ENCODE measurements around the gene SUN1. TPM values are rescaled to one million over a fixed set of nuclear protein-coding genes. Genes with fewer than 3 reads are reported as not detected.
A peak's percentile ranks its signal among the peaks of the same experiment; 100 is the strongest.
"Not testable (repeated sequence)": the region's sequence is repeated elsewhere in the genome, so short reads cannot be mapped to it uniquely, and the experiment has no call there.

Gene SUN1
- total RNA-seq, 1 donor from 2014 or later = 183 TPM

- intact Hi-C loops (cut with micrococcal nuclease) = no loop called here
- Histone ChIP-seq H3K4me1 (peaks cover 34% of the 10 kb centered on the region), H3K27ac (replicated peaks) (peak overlapping the region; percentile 25), H3K36me3 (no peaks in the 10 kb centered on the region), H3K4me3 (peak overlapping the region; percentile 45), H3K9me3 (replicated peaks) (no peaks in the 10 kb centered on the region), H3K27me3 (ENCODE audit: low read depth) (no peaks in the 10 kb centered on the region)
- TF ChIP-seq CTCF (IDR thresholded peaks at IDR 0.05; ENCODE audit: borderline replicate concordance) = no peak
- DNase-seq = no peak
Observed at GRCh38 chr7:802500-803242, 29.6 kb upstream of the SUN1 start.

GRCh38 chr7:803243-803635 is 29.0 kb upstream of the SUN1 start:
- Histone ChIP-seq H3K4me1 (peaks cover 37% of the 10 kb centered on the region), H3K4me3 (no peak overlapping the region), H3K27ac (replicated peaks) (no peak overlapping the region), H3K36me3 (no peaks in the 10 kb centered on the region), H3K9me3 (replicated peaks) (no peaks in the 10 kb centered on the region), H3K27me3 (ENCODE audit: low read depth) (no peaks in the 10 kb centered on the region)
- intact Hi-C loops (cut with micrococcal nuclease) = no loop called here
- TF ChIP-seq CTCF (IDR thresholded peaks at IDR 0.05; ENCODE audit: borderline replicate concordance) = no peak
- DNase-seq = no peak

GRCh38 chr7:803796-804195 is 28.5 kb upstream of the SUN1 start:
- peaks cover 40% of the 10 kb centered on the region for H3K4me1 ChIP-seq
- H3K27ac ChIP-seq (replicated peaks); H3K9me3 ChIP-seq (replicated peaks); H3K36me3 ChIP-seq; H3K27me3 ChIP-seq (ENCODE audit: low read depth); H3K4me3 ChIP-seq; intact Hi-C loops (cut with micrococcal nuclease); DNase-seq: not testable (repeated sequence)

- H3K9me3 ChIP-seq (replicated peaks) = no peaks in the 10 kb centered on the region
- no peak for TF ChIP-seq CTCF (IDR thresholded peaks at IDR 0.05; ENCODE audit: borderline replicate concordance)
- DNase-seq = no peak
- intact Hi-C loops (cut with micrococcal nuclease) = no loop called here
- H3K4me1 ChIP-seq = peaks cover 40% of the 10 kb centered on the region
- peak overlapping the region; percentile 87 for H3K27ac ChIP-seq (replicated peaks)
- peak overlapping the region; percentile 48 for H3K4me3 ChIP-seq
- H3K36me3 ChIP-seq = no peaks in the 10 kb centered on the region
- no peaks in the 10 kb centered on the region for H3K27me3 ChIP-seq (ENCODE audit: low read depth)
Observed at GRCh38 chr7:805261-805660, 27.0 kb upstream of the SUN1 start.

- Histone ChIP-seq H3K4me1 (peaks cover 80% of the 10 kb centered on the region), H3K4me3 (peak overlapping the region; percentile 94), H3K9me3 (replicated peaks) (no peaks in the 10 kb centered on the region), H3K36me3 (no peaks in the 10 kb centered on the region), H3K27ac (replicated peaks) (peak overlapping the region; percentile 97), H3K27me3 (ENCODE audit: low read depth) (no peaks in the 10 kb centered on the region)
- intact Hi-C loops (cut with micrococcal nuclease) = no loop called here
- no peak for TF ChIP-seq CTCF (IDR thresholded peaks at IDR 0.05; ENCODE audit: borderline replicate concordance)
- DNase-seq = no peak
Observed at GRCh38 chr7:815284-816216, 16.7 kb upstream of the SUN1 start.
